ENCODE results near the gene QRICH1. TPM values are rescaled to one million over a fixed set of nuclear protein-coding genes. Genes with fewer than 3 reads are reported as not detected.
A peak's percentile ranks its signal among the peaks of the same experiment; 100 is the strongest.

QRICH1 gene
- total RNA-seq, 2 donors from 2014 or later = 196 to 206 TPM

DNA sequence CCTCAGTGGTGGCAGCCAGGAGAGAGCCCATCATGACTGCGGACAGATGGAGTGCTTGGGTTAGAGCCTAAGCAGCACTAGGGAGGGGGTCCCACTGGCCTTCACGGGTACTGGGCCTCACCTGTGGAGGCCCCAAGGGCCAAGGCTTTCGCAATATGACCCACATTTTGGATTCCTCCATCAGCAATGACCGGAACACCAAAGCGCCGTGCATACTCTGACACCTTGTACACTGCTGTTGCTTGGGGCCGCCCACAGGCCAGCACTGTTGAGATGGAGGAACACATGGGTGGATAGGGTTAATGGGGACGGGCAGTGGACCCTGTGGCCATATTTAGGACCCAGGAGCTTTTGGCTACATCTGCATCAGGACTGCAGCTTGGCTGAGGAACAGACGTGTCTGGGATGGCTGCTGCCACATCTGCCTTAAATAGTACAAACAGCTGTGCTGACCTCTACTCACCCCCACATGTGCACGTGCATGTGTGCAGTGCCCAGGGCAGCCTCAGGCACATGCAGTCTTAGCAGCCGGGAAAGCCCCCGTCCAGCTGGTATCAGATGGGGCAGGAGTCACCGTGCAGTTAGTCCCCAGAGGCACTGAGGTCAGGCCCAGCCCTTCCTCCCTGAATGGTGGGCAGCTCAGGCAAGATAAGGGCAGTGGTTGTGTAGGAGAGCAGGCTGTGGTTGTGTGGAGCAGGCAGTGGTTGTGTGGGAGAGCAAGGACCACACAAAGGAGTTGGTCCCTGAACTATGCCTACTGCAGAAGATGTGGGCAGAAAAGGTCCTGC is 68.7 kb downstream of the QRICH1 start:
- peaks cover 3% of the 10 kb centered on the region for H3K36me3 Mint-ChIP-seq (ENCODE audit: low read depth)
- DNase-seq (no peak), ATAC-seq (no peak)
- peak overlapping the region; percentile 91 for H3K27ac Mint-ChIP-seq
- no peaks in the 10 kb centered on the region for H3K27me3 Mint-ChIP-seq
- H3K4me3 Mint-ChIP-seq = no peak overlapping the region
- no peaks in the 10 kb centered on the region for H3K9me3 ChIP-seq (ENCODE audit: control insufficient read depth, low read length, poor library complexity, severe bottlenecking)
- peaks cover 39% of the 10 kb centered on the region for H3K4me1 Mint-ChIP-seq

DNA sequence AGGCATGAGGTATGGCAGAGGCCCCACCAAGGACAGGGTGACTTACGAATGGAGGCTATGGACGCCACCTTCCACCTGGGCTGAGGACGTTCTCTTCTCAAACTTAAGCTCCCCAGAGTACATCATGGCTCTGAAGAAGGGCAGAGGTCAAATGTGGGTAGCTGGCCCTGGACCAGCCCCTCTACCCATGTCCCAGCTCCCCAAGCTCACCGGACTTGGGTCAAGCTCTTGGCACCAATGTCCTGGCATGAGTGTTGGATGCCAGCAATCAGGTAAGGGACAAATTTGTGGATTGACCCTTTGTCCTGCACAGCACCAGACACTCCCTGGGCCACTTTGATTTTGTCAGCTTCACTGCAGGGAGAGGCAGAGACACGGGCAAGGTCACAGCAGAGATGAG is 69.4 kb downstream of the QRICH1 start:
- Mint-ChIP-seq H3K4me3 (peak overlapping the region; percentile 45), H3K36me3 (ENCODE audit: low read depth) (peaks cover 3% of the 10 kb centered on the region), H3K27me3 (no peaks in the 10 kb centered on the region), H3K4me1 (peaks cover 37% of the 10 kb centered on the region), H3K27ac (no peak overlapping the region)
- H3K9me3 ChIP-seq (ENCODE audit: control insufficient read depth, low read length, poor library complexity, severe bottlenecking) = no peaks in the 10 kb centered on the region
- ATAC-seq (no peak), DNase-seq (no peak)

DNA sequence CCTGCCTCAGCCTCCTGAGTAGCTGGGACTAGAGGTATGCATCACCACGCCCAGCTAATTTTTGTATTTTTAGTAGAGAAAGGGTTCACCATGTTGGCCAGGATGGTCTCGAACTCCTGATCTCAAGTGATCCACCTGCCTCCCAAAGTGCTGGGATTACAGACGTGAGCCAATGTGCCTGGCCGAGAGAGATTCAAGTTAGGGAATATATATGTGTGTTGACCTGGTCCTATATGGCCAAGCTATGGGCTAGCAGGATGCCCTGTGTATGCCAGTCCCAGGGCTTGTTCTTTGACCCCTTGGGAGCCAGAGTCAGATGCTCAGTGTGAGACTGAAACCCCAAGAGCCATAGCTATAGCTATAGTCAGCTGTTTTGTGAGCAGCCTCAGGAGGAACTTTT is 70.1 kb downstream of the QRICH1 start:
- DNase-seq (no peak), ATAC-seq (no peak)
- H3K4me3 Mint-ChIP-seq = peak overlapping the region; percentile 45
- H3K9me3 ChIP-seq (ENCODE audit: control insufficient read depth, low read length, poor library complexity, severe bottlenecking) = no peaks in the 10 kb centered on the region
- peak overlapping the region; percentile 93 for H3K27ac Mint-ChIP-seq
- no peaks in the 10 kb centered on the region for H3K27me3 Mint-ChIP-seq
- peaks cover 2% of the 10 kb centered on the region for H3K36me3 Mint-ChIP-seq (ENCODE audit: low read depth)
- peaks cover 33% of the 10 kb centered on the region for H3K4me1 Mint-ChIP-seq

DNA sequence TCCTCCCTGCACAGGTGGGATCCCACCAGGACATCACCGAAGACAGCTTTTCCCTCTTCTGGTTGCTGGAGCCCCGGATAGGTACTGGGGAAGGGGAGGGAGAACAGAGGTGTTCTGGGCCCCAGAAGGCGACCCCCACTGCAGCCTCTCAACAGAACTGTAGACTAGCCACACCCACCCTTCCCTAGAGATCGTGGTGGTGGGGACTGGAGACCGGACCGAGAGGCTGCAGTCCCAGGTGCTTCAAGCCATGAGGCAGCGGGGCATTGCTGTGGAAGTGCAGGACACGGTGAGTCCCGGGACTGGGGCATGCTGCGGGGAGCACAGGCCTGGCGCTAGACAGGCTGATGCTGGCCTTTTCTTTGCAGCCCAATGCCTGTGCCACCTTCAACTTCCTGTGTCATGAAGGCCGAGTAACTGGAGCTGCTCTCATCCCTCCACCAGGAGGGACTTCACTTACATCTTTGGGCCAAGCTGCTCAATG is 71.1 kb downstream of the QRICH1 start:
- DNase-seq (no peak), ATAC-seq (no peak)
- H3K4me1 Mint-ChIP-seq = peaks cover 30% of the 10 kb centered on the region
- no peaks in the 10 kb centered on the region for H3K27me3 Mint-ChIP-seq
- H3K36me3 Mint-ChIP-seq (ENCODE audit: low read depth) = peaks cover 2% of the 10 kb centered on the region
- H3K4me3 Mint-ChIP-seq = peak overlapping the region; percentile 96
- H3K9me3 ChIP-seq (ENCODE audit: control insufficient read depth, low read length, poor library complexity, severe bottlenecking) = no peaks in the 10 kb centered on the region
- H3K27ac Mint-ChIP-seq = peak overlapping the region; percentile 93

DNA sequence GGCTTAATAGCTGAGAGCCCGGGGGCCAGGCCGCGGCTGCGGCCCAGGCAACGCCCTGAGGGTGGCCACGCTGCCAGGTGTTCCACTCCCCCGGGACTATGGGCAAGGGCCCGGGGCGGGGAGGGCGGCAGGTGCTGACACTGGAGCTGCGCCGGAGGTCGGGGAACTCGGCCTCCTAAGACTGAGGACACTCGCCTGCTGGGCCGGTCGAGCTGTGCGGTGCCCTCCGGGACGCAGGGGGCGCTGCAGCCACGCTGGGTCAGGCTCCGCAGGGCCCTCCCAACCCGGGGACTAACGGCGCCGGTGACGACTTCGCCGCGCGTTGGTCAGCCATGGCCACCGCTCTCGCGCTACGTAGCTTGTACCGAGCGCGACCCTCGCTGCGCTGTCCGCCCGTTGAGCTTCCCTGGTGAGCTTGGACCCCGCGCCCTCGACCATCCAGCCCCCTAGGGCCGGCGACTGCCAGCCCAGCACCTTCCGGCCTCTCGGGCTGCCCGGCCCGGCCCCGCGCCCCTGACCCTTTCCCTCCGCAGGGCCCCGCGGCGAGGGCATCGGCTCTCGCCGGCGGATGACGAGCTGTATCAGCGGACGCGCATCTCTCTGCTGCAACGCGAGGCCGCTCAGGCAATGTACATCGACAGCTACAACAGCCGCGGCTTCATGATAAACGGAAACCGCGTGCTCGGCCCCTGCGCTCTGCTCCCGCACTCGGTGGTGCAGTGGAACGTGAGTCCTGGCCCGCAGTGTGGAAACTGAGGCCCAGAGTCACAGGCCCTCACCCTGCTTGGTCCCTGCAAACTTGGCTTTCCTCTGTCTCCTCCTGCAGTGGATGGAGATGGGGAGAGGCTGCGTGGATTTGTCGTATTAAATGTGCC is 71.8 kb downstream of the QRICH1 start, which contains the start of gene NDUFAF3:
Gene NDUFAF3 (plus strand): TSS at position 309 of the 875 bp plus-strand sequence. CDS start 24 bp downstream, at position 333.
- peak; percentile 82 for ATAC-seq
- Mint-ChIP-seq H3K27ac (peak within 1 kb of the TSS; percentile 93), H3K4me1 (peaks cover 33% of the 10 kb centered on the region), H3K27me3 (no peaks in the 10 kb centered on the region), H3K4me3 (peak within 1 kb of the TSS; percentile 96), H3K36me3 (ENCODE audit: low read depth) (peaks cover 2% of the 10 kb centered on the region)
- H3K9me3 ChIP-seq (ENCODE audit: control insufficient read depth, low read length, poor library complexity, severe bottlenecking) = no peaks in the 10 kb centered on the region
- DNase-seq = peak; percentile 85 to 93 (median 88)

DNA sequence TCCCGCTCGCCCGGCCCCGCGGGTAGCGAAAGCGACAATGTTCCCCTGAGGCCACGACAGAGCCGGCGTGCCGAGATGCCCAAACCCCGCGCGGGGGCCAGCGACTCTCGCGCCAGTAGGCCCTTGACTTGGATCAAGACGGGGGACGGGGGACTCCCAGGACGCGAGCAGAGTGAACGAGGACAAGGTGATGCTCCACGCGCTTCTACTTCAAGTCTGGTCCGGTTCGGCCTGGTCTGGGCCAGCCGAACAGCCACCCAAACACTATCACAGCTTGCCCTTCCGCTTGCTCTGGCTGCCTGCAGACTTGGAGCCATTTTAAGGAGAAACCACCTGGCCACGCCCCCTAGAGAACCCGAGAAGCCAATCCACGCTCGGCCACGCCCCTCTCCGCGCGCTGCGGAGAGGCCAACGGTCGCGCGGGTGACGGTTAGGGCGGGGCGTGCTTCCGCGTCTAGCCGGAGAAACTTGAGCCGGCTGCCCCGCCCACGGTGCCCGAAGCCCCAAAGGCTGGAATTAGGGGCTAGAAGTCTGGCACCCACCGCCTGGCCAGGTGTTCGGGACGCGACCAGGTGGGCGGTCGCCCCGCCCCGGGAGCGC is 72.6 kb downstream of the QRICH1 start:
- Mint-ChIP-seq H3K27ac (peak overlapping the region; percentile 93), H3K36me3 (ENCODE audit: low read depth) (peaks cover 2% of the 10 kb centered on the region), H3K4me1 (peaks cover 31% of the 10 kb centered on the region), H3K27me3 (no peaks in the 10 kb centered on the region), H3K4me3 (peak overlapping the region; percentile 96)
- peak; percentile 82 for ATAC-seq
- peak; percentile 98 to 99 (median 98) for DNase-seq
- no peaks in the 10 kb centered on the region for H3K9me3 ChIP-seq (ENCODE audit: control insufficient read depth, low read length, poor library complexity, severe bottlenecking)

DNA sequence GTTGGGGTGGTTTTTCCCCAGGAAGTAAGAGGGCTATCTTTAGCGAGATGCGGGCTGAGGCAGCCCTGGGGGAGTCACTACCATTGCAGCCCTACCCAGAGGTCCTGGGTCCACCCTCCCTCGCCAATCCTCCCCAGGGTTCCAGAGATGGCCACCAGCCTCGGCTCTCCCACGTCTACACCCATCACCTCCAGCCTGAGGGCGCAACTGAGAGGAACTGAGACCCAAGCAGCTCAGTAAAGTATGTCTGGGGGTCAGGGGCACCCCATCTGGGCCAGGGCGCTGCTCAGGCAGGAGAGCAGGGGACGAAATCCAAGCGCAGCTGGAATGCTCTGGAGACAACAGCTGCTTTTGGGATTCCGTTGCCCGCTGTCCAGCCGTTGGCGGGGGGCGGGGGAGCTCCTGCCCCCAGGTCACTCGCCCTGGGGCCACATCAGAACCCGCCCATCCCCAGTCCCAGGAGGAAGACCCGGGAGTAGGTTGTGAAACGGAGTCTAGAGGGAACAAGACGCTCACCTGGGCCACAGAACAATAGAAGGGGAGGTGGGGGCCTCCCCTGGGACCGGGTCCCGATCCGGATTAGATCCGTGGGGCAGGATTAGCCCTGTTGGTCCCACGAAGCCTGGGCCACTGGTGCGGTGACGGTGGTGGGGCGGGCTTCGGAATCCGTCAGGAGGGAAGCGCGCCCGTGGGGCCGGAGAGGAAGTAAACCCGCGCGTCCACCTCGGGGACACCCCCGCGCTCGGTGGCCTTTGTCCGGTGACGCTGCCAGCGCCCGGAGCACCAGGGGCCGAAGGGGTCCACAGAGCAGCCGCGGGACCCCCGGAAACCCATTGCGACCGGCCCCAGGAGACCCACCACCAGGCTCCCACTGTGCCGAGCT is 73.3 kb downstream of the QRICH1 start:
- Mint-ChIP-seq H3K4me1 (peaks cover 28% of the 10 kb centered on the region), H3K27me3 (no peaks in the 10 kb centered on the region), H3K4me3 (peak overlapping the region; percentile 96), H3K36me3 (ENCODE audit: low read depth) (peaks cover 2% of the 10 kb centered on the region), H3K27ac (peak overlapping the region; percentile 93)
- no peak for DNase-seq
- H3K9me3 ChIP-seq (ENCODE audit: control insufficient read depth, low read length, poor library complexity, severe bottlenecking) = no peaks in the 10 kb centered on the region
- no peak for ATAC-seq

DNA sequence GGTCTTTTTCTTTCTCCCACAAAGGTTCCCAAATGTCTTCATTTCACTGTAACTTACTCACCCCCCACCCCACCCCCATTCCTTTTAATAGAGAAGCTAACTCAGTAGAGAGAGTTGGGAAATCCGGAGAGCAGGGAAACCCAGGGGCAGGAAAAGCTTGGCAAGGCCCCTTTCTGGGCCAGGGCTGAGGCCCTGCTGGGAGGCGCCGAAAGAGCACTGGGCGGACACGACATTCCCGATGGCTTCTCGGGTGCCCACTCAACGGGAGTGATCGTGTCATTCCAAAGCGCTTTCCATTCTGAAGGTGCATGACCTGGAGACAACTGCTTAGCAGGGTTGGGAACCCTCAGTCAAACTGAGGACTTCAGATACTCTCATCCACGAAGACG is 73.9 kb downstream of the QRICH1 start:
- H3K4me3 Mint-ChIP-seq = peak overlapping the region; percentile 96
- ATAC-seq = no peak
- no peaks in the 10 kb centered on the region for H3K27me3 Mint-ChIP-seq
- peaks cover 26% of the 10 kb centered on the region for H3K4me1 Mint-ChIP-seq
- no peaks in the 10 kb centered on the region for H3K9me3 ChIP-seq (ENCODE audit: control insufficient read depth, low read length, poor library complexity, severe bottlenecking)
- DNase-seq = no peak
- peak overlapping the region; percentile 93 for H3K27ac Mint-ChIP-seq
- H3K36me3 Mint-ChIP-seq (ENCODE audit: low read depth) = peaks cover 2% of the 10 kb centered on the region

DNA sequence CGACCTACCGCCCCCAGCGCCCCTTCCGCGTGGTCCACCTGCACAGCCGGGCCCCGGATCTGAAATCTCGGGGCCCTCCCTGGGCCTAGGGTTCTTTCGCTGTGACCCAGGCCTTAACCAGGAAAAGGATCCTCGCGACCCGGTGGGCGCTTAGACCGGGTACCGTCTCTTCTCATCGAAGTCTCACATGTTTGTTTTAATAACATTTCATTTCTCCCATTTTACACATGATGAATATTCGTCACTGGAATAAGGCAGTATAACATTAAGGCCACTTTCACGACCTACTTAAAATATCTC is 75.2 kb downstream of the QRICH1 start:
- Mint-ChIP-seq H3K27ac (peak overlapping the region; percentile 93), H3K4me3 (peak overlapping the region; percentile 90), H3K36me3 (ENCODE audit: low read depth) (peaks cover 4% of the 10 kb centered on the region), H3K4me1 (peaks cover 28% of the 10 kb centered on the region), H3K27me3 (no peaks in the 10 kb centered on the region)
- DNase-seq (no peak), ATAC-seq (no peak)
- H3K9me3 ChIP-seq (ENCODE audit: control insufficient read depth, low read length, poor library complexity, severe bottlenecking) = no peaks in the 10 kb centered on the region

DNA sequence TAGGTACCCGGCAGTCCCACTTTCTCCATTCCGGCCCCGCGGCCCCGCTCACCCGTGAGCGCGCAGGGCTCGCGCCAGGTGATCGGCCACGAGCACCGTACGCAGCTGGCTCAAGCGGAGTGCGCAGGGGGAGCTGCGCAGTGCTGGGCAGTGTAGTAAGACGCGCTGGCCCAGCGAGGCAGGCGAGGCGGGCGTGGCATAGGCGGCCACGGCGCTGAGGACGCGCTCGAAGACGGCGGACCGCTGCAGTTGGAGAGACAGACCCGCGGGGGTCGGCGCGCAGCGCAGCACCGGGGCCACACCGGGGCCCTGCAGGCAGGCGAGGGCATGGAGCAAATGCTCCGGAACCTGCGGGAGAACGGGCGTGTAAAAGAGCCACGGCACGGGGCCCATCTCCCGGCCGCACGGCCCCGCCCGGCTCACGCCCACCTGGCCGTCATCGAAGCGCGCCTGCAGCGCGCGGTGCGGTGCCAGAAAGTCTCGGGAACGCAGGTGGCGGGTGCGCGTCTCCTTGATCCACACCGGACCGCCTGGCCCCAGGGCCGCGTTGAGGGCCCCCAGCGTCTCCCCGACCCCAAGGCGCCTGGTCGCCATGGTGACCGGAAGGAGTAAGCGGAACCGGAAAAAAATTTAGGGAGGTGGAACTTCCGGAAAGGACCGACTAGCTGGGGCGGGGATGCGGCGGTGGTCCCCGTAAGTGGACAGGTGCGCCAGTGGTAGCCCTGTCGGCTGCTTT is 75.7 kb downstream of the QRICH1 start, which contains the start of gene DALRD3:
Gene DALRD3 (minus strand): TSS at position 610 of the 736 bp plus-strand sequence. CDS start 16 bp downstream, at position 594.
- Mint-ChIP-seq H3K36me3 (ENCODE audit: low read depth) (peaks cover 4% of the 10 kb centered on the region), H3K27ac (peak within 1 kb of the TSS; percentile 93)
- ATAC-seq = peak; percentile 22

DNA sequence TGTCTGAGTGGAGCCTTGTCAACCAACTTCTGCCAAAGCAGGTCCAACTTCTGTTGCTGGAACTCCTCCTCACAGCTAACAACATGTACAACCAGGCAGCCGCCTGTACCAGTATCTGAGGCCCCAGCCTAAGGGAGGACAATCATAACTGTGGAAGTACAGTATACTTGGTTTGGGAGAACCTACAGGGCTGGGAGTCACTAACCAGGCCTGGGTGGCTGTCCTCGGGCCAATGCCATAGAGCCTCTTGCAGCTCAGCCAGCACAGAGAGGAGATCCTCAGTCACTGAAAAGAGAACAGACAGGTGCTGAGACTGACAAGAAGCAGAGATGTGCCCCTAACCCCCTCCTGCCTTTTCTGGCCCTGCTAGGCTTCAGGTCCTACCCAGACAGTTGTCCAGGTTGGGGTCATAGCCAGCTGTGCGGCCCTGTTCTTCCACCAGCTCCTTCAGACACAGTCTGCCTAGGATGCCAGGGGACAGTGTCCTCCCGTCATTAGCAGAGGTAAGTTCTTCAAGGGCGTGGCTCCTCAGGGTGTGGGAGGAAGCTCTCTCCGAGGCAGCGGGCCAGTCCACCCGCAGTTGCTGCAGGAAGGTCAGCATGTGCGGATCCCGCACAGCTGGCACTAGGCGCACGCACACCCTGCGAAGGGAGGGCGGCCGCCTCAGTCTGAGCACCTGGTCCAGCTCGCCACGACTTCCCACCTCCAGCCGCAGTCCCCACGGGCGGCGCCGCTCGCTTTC is 76.5 kb downstream of the QRICH1 start:
- DNase-seq (no peak), ATAC-seq (no peak)
- no peaks in the 10 kb centered on the region for H3K27me3 Mint-ChIP-seq
- peak overlapping the region; percentile 90 for H3K4me3 Mint-ChIP-seq
- no peaks in the 10 kb centered on the region for H3K9me3 ChIP-seq (ENCODE audit: control insufficient read depth, low read length, poor library complexity, severe bottlenecking)
- H3K4me1 Mint-ChIP-seq = peaks cover 21% of the 10 kb centered on the region
- H3K27ac Mint-ChIP-seq = peak overlapping the region; percentile 93
- H3K36me3 Mint-ChIP-seq (ENCODE audit: low read depth) = peaks cover 4% of the 10 kb centered on the region

More for the DNA sequence above, 75.7 kb downstream of the QRICH1 start, which contains the start of gene DALRD3:
- Mint-ChIP-seq H3K4me3 (peak within 1 kb of the TSS; percentile 96), H3K27me3 (no peaks in the 10 kb centered on the region), H3K4me1 (peaks cover 27% of the 10 kb centered on the region)
- peak; percentile 45 to 53 (median 48) for DNase-seq
- no peaks in the 10 kb centered on the region for H3K9me3 ChIP-seq (ENCODE audit: control insufficient read depth, low read length, poor library complexity, severe bottlenecking)

Measured in T-helper 17 cell (primary cell).